H9 (cell line): Measurements from ENCODE around the gene ZNF672. TPM values are rescaled to one million over a fixed set of nuclear protein-coding genes. Genes with fewer than 3 reads are reported as not detected.

Experiments used
- DNase-seq: peaks from one replicate; pipeline ENCODE4 v3.0.0-alpha.2; 2017
- H2AFZ ChIP-seq: one replicate; pipeline ENCODE4 v1.6.1; 2013; ENCODE audit warnings: mild to moderate bottlenecking, low read length, control low read depth, moderate library complexity
- H2AK5ac ChIP-seq: 2 replicates; pipeline ENCODE4 v1.6.1; 2013; ENCODE audit warnings: low read length, control low read depth, mixed read lengths; ENCODE audit not compliant: insufficient read length
- H2BK120ac ChIP-seq: one replicate; pipeline ENCODE4 v1.6.1; 2013; ENCODE audit warnings: low read depth, mild to moderate bottlenecking, low read length, control low read depth, inconsistent platforms; ENCODE audit not compliant: poor library complexity, severe bottlenecking
- H2BK12ac ChIP-seq: 2 replicates; pipeline ENCODE4 v1.6.1; 2013; ENCODE audit warnings: low read length, control low read depth, mixed read lengths, low read depth; ENCODE audit not compliant: insufficient read length
- H2BK15ac ChIP-seq: 2 replicates; pipeline ENCODE4 v1.6.1; 2013; ENCODE audit warnings: low read depth, low read length, control low read depth
- H2BK20ac ChIP-seq: one replicate; pipeline ENCODE4 v1.6.1; 2013; ENCODE audit warnings: low read depth, mild to moderate bottlenecking, low read length, control low read depth, inconsistent platforms; ENCODE audit not compliant: poor library complexity, severe bottlenecking
- H2BK5ac ChIP-seq: 2 replicates; pipeline ENCODE4 v1.6.1; 2013; ENCODE audit warnings: low read length, control low read depth, mixed read lengths; ENCODE audit not compliant: insufficient read length
- H3K14ac ChIP-seq: 2 replicates; pipeline ENCODE4 v1.6.1; 2013; ENCODE audit warnings: low read length, control low read depth; ENCODE audit not compliant: insufficient read depth
- H3K18ac ChIP-seq: 2 replicates; pipeline ENCODE4 v1.6.1; 2013; ENCODE audit warnings: low read depth, mild to moderate bottlenecking, mixed read lengths, low read length, control low read depth; ENCODE audit not compliant: insufficient read length
- H3K23ac ChIP-seq: 2 replicates; pipeline ENCODE4 v1.6.1; 2013; ENCODE audit warnings: low read length, control low read depth, mixed read lengths, low read depth; ENCODE audit not compliant: insufficient read length
- H3K23me2 ChIP-seq: 2 replicates; pipeline ENCODE4 v1.6.1; 2013; ENCODE audit warnings: low read depth, mild to moderate bottlenecking, mixed read lengths, low read length, control low read depth; ENCODE audit not compliant: insufficient read length, poor library complexity, severe bottlenecking
- H3K27ac ChIP-seq: 2 replicates; pipeline ENCODE4 v1.5.1; 2013; ENCODE audit warnings: low read length, control low read depth, mixed read lengths, low read depth; ENCODE audit not compliant: insufficient read length
- H3K27me3 ChIP-seq: 2 replicates; pipeline ENCODE4 v1.6.1; 2013; ENCODE audit warnings: low read length, control low read depth, inconsistent platforms; ENCODE audit not compliant: insufficient read depth
- H3K4ac ChIP-seq: 2 replicates; pipeline ENCODE4 v1.6.1; 2013; ENCODE audit warnings: low read depth, mild to moderate bottlenecking, control low read depth, inconsistent platforms, low read length, moderate library complexity
- H3K4me1 ChIP-seq: 2 replicates; pipeline ENCODE4 v1.6.1; 2013; ENCODE audit warnings: low read length, control low read depth, inconsistent platforms; ENCODE audit not compliant: insufficient read depth
- H3K4me2 ChIP-seq: 2 replicates; pipeline ENCODE4 v1.6.1; 2013; ENCODE audit warnings: low read length, control low read depth, mixed read lengths; ENCODE audit not compliant: insufficient read length, insufficient read depth
- H3K56ac ChIP-seq: 2 replicates; pipeline ENCODE4 v1.6.1; 2013; ENCODE audit warnings: low read depth, mild to moderate bottlenecking, mixed read lengths, low read length, control low read depth; ENCODE audit not compliant: insufficient read length
- H3K79me1 ChIP-seq: 2 replicates; pipeline ENCODE4 v1.6.1; 2013; ENCODE audit warnings: low read depth, mild to moderate bottlenecking, moderate library complexity, low read length, control low read depth, inconsistent platforms; ENCODE audit not compliant: insufficient read depth, poor library complexity, severe bottlenecking
- H3K79me2 ChIP-seq: 2 replicates; pipeline ENCODE4 v1.6.1; 2013; ENCODE audit warnings: low read length, control low read depth, inconsistent platforms; ENCODE audit not compliant: insufficient read depth
- H3K9ac ChIP-seq: 2 replicates; pipeline ENCODE4 v1.6.1; 2013; ENCODE audit warnings: low read length, control low read depth, mixed read lengths; ENCODE audit not compliant: insufficient read length; ENCODE audit errors: extremely low read depth
- H3K9me3 ChIP-seq: one replicate; pipeline ENCODE4 v1.6.1; 2013; ENCODE audit warnings: low read depth, low read length, inconsistent platforms; ENCODE audit not compliant: control insufficient read depth
- H3T11ph ChIP-seq: one replicate; pipeline ENCODE4 v1.6.1; 2013; ENCODE audit warnings: mild to moderate bottlenecking, low read length, control low read depth, inconsistent platforms
- H4K20me1 ChIP-seq: one replicate; pipeline ENCODE4 v1.6.1; 2013; ENCODE audit not compliant: control insufficient read depth, insufficient read length, insufficient read depth
- H4K5ac ChIP-seq: 2 replicates; pipeline ENCODE4 v1.6.1; 2013; ENCODE audit warnings: low read depth, mild to moderate bottlenecking, mixed read lengths, low read length, control low read depth; ENCODE audit not compliant: insufficient read length
- H4K8ac ChIP-seq: replicated peaks from 2 replicates; pipeline ENCODE4 v1.6.1; 2013; ENCODE audit warnings: low read length, control low read depth, mixed read lengths, low read depth; ENCODE audit not compliant: insufficient read length
- H4K91ac ChIP-seq: 2 replicates; pipeline ENCODE4 v1.6.1; 2013; ENCODE audit warnings: low read depth, mild to moderate bottlenecking, moderate library complexity, mixed read lengths, low read length, control low read depth; ENCODE audit not compliant: insufficient read length
- H3K27ac Mint-ChIP-seq, 3 experiments: 2 replicates in 2 of 3; 3 replicates in 1 of 3; pipeline ENCODE4 v1.8.0; 2020 to 2021; ENCODE audit warnings: mixed read lengths in 3 of 3, mild to moderate bottlenecking in 1 of 3, moderate library complexity in 1 of 3
- H3K27me3 Mint-ChIP-seq: 2 replicates; pipeline ENCODE4 v1.8.0; 2021; ENCODE audit warnings: low read depth, mild to moderate bottlenecking, moderate library complexity, mixed read lengths
- H3K36me3 Mint-ChIP-seq, 3 experiments: 2 replicates in 2 of 3; 3 replicates in 1 of 3; pipeline ENCODE4 v1.8.0; 2020 to 2021; ENCODE audit warnings: low read depth in 3 of 3, mixed read lengths in 3 of 3; ENCODE audit not compliant: insufficient read depth in 1 of 3
- H3K4me1 Mint-ChIP-seq, 2 experiments: 2 replicates each; pipeline ENCODE4 v1.8.0; 2020; ENCODE audit warnings: mixed read lengths in 2 of 2
- H3K4me3 Mint-ChIP-seq, 2 experiments: 2 replicates in 1 of 2; 3 replicates in 1 of 2; pipeline ENCODE4 v1.8.0; 2020 to 2021; ENCODE audit warnings: mild to moderate bottlenecking in 2 of 2, mixed read lengths in 2 of 2, moderate library complexity in 1 of 2
- H3K9me3 Mint-ChIP-seq, 2 experiments: 2 replicates in 1 of 2; 3 replicates in 1 of 2; pipeline ENCODE4 v1.8.0; 2020; ENCODE audit warnings: mild to moderate bottlenecking in 2 of 2, mixed read lengths in 2 of 2, moderate library complexity in 1 of 2
- WGBS: extraction: QIAGEN DNeasy Blood & Tissue Kit; methylation state at CpG from one replicate; pipeline ENCODE4 v1.1.7; 2013; ENCODE audit warnings: missing lambda C conversion rate, low lambda C conversion rate, mixed read lengths; ENCODE audit not compliant: insufficient read length; ENCODE audit errors: extremely low coverage; 5-methylcytosine and 5-hydroxymethylcytosine counted together
- total RNA-seq: library from RNA; stranded (reverse); gene quantifications from 2 replicates; pipeline ENCODE4 v1.2.1, GENCODE V29; 2021
- TF ChIP-seq, protein P1 (sequence below): fragments of 200-600 bp; sonication (generic); conservative IDR thresholded peaks from 3 replicates; pipeline ENCODE4 v1.8.0; 2021; ENCODE audit warnings: antibody characterized with exemption, mild to moderate bottlenecking

ZNF672 gene
- total RNA-seq, 1 experiment from 2014 or later, result 29.4 TPM

DNA sequence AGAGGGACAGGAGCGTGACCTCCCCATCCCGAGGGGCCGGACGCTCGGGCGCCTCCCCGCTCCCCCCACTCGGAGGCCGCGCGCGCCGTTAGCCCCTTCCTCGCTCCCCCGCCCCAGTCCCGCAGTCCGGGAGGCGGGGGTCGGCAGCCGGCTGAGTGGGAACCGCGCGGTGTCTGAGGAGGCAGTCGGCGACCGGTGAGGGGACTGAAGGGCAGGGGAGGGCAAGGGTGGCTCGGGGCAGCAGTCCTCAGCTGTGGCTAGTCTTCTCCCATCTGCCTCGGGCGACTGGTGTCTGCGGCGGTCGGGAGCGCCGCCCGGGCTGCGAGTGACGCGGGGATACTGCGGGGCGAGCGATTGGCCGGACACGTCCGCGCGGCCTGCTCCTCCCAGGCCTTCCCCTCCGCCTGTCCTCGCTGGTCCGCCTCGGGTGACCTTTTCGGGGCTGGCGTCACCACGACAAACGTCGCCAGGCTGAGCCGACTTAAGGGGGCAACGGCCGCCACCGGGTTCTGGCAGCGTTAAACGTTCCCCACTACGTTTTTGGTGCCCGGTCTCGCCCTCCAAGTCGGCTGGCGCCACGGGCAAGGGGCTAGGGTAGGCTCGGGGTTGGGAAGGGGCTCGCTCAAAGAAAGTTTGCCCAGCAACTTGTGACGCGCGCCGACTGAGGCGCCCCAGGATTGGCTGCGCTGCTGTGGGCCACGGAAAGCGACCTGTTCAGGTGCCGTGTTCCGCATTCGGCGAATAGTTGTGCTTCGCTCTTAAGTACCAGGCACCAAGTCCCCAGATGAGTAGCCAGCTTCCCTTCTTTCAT lies 538 bp downstream of the ZNF672 start:
- H3K27me3 ChIP-seq, result no peaks in the 10 kb centered on the region
- H3K23me2 ChIP-seq, result peaks cover 4% of the 10 kb centered on the region
- H3K18ac ChIP-seq, result peak overlapping the region; percentile 80
- no peak overlapping the region for H2BK120ac ChIP-seq
- no peaks in the 10 kb centered on the region for H3K9me3 ChIP-seq
- H2BK5ac ChIP-seq, result no peak overlapping the region
- no peak overlapping the region for H2BK20ac ChIP-seq
- no peak overlapping the region for H4K8ac ChIP-seq
- no CpG with 5 or more reads among the region's 82 CpGs for WGBS
- TF ChIP-seq, protein P1, sequence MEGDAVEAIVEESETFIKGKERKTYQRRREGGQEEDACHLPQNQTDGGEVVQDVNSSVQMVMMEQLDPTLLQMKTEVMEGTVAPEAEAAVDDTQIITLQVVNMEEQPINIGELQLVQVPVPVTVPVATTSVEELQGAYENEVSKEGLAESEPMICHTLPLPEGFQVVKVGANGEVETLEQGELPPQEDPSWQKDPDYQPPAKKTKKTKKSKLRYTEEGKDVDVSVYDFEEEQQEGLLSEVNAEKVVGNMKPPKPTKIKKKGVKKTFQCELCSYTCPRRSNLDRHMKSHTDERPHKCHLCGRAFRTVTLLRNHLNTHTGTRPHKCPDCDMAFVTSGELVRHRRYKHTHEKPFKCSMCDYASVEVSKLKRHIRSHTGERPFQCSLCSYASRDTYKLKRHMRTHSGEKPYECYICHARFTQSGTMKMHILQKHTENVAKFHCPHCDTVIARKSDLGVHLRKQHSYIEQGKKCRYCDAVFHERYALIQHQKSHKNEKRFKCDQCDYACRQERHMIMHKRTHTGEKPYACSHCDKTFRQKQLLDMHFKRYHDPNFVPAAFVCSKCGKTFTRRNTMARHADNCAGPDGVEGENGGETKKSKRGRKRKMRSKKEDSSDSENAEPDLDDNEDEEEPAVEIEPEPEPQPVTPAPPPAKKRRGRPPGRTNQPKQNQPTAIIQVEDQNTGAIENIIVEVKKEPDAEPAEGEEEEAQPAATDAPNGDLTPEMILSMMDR, result no peak
- no peak overlapping the region for H3T11ph ChIP-seq
- no peak overlapping the region for H2AK5ac ChIP-seq
- peak; percentile 95 for DNase-seq
- H3K27ac Mint-ChIP-seq, result peak overlapping the region; percentile 91 to 97 (median 95)
- H3K27me3 Mint-ChIP-seq, result no peaks in the 10 kb centered on the region
- peaks cover 2 to 13% of the 10 kb centered on the region in 2 experiments; a peak in 3 of 4 replicates for H3K4me1 Mint-ChIP-seq
- H3K4me3 Mint-ChIP-seq, result no peak overlapping the region; a peak in 3 of 5 replicates
- H3K4me1 ChIP-seq, result no peaks in the 10 kb centered on the region; the same call in 1 of the 2 replicates
- H3K36me3 Mint-ChIP-seq, result peaks cover 0 to 2% (median 0%) of the 10 kb centered on the region in 3 experiments; a peak in 2 of 7 replicates
- H3K23ac ChIP-seq, result no peak overlapping the region
- H4K91ac ChIP-seq, result no peak overlapping the region
- peaks cover 3% of the 10 kb centered on the region for H3K79me2 ChIP-seq
- no peak overlapping the region for H2BK12ac ChIP-seq
- no peaks in the 10 kb centered on the region for H4K20me1 ChIP-seq
- H3K27ac ChIP-seq, result no peak overlapping the region
- no peak overlapping the region for H3K4ac ChIP-seq
- no peak overlapping the region for H2AFZ ChIP-seq
- H2BK15ac ChIP-seq, result no peak overlapping the region
- no peak overlapping the region for H3K56ac ChIP-seq
- no peaks in the 10 kb centered on the region for H3K9me3 Mint-ChIP-seq
- no peak overlapping the region for H4K5ac ChIP-seq
- H3K9ac ChIP-seq, result peak overlapping the region; percentile 41
- H3K4me2 ChIP-seq, result peak overlapping the region; percentile 75
- no peaks in the 10 kb centered on the region for H3K79me1 ChIP-seq
- peak overlapping the region; percentile 77 for H3K14ac ChIP-seq
